Limb (tissue), 2 donors: ENCODE measurements around the gene SPEN.
A peak's percentile ranks its signal among the peaks of the same experiment; 100 is the strongest.
"Not testable (repeated sequence)": the region's sequence is repeated elsewhere in the genome, so short reads cannot be mapped to it uniquely, and the experiment has no call there.

Source experiments
- DNase-seq, 2 donors: peaks; one replicate each; pipeline ENCODE4 v3.0.0-alpha.2; 2016; ENCODE audit errors: extremely low spot score in 2 of 2

SPEN gene, protein sequence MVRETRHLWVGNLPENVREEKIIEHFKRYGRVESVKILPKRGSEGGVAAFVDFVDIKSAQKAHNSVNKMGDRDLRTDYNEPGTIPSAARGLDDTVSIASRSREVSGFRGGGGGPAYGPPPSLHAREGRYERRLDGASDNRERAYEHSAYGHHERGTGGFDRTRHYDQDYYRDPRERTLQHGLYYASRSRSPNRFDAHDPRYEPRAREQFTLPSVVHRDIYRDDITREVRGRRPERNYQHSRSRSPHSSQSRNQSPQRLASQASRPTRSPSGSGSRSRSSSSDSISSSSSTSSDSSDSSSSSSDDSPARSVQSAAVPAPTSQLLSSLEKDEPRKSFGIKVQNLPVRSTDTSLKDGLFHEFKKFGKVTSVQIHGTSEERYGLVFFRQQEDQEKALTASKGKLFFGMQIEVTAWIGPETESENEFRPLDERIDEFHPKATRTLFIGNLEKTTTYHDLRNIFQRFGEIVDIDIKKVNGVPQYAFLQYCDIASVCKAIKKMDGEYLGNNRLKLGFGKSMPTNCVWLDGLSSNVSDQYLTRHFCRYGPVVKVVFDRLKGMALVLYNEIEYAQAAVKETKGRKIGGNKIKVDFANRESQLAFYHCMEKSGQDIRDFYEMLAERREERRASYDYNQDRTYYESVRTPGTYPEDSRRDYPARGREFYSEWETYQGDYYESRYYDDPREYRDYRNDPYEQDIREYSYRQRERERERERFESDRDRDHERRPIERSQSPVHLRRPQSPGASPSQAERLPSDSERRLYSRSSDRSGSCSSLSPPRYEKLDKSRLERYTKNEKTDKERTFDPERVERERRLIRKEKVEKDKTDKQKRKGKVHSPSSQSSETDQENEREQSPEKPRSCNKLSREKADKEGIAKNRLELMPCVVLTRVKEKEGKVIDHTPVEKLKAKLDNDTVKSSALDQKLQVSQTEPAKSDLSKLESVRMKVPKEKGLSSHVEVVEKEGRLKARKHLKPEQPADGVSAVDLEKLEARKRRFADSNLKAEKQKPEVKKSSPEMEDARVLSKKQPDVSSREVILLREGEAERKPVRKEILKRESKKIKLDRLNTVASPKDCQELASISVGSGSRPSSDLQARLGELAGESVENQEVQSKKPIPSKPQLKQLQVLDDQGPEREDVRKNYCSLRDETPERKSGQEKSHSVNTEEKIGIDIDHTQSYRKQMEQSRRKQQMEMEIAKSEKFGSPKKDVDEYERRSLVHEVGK (N-terminal part only)

DNA sequence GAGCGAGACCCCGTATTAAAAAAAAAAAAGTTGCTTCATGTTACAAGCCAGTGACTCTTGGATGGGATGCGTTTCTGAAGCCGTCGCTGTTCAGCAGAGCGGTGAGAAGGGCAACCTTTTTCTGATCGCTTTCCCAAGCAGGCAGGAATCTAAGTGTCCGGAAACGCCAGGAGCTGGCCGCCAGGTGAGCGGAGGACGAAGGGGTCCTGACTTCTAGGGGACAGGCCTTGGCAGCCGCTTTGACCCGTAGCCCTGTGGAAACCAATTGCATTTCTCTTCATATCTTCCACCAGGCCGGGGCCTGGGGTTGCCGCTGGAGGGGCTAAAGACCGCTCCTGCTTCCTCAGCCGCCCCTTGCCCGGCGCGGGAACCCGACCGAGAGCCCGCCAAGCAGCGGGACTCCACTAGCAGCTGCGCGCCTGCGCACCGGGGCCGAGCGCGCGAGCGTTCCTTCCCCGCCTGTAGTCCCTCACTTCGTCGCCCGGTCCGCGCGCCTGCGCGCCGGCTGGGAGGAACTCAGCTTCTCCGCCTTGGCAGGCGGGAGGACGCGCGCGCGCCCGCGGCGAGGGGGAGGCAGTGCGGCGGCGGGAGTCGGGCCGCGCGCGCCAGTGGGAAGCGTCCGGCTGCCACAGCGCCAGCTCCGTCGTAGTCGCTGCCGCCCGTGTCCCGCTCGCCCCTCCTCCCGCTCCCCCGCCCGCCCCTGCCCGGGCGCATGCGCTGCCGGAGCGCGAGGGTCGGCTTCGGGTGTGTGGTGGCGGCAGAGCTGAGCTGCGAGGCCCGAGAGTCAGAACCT, at the start of gene SPEN:
TSS of gene SPEN (plus strand) at position 608 of the 793 bp plus-strand sequence. CDS start 361 bp downstream, outside the sequence.
- peak; percentile 97 to 99 for DNase-seq

DNA sequence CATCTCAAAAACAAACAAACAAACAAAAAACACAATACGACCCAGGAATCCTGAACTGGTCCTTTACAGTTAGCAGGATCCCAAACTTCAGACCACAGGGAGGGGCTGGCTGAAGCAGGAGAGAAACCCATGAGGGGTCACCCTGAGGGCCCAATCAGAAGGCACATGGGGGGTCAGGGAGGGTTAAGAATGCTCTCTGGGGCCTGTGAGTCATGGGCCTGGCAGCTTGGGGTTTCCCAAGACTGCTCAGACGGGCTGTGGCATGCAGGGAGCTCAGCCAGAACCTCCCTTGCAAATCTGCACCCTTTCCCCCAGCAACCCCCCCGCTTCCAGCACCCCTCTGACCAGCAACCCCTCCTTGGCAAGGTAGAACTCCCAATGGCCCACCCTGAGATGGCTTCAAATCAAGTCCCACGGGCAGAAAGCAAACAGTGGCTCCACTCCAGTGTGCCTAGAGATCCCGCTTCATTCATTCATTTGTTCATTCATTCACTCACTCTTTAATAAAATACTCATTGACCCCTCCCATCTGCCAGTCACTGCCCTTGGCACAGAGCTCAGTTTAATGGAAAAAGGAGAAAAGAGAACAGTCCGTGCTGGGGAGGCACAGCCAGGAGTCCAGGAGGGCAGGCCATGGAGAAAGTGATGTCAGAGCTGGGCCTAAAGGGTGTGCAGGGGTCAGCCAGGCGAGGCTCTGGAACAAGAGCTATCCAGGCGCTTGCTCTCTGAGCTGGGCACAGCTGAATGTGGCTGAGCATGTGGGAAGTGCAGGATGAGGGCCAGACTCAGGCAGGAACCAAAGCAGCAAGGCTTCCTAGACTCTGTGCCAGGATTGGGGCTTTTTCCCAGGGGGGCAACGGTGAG, 48.3 kb upstream of the SPEN start:
- no peak for DNase-seq

DNA sequence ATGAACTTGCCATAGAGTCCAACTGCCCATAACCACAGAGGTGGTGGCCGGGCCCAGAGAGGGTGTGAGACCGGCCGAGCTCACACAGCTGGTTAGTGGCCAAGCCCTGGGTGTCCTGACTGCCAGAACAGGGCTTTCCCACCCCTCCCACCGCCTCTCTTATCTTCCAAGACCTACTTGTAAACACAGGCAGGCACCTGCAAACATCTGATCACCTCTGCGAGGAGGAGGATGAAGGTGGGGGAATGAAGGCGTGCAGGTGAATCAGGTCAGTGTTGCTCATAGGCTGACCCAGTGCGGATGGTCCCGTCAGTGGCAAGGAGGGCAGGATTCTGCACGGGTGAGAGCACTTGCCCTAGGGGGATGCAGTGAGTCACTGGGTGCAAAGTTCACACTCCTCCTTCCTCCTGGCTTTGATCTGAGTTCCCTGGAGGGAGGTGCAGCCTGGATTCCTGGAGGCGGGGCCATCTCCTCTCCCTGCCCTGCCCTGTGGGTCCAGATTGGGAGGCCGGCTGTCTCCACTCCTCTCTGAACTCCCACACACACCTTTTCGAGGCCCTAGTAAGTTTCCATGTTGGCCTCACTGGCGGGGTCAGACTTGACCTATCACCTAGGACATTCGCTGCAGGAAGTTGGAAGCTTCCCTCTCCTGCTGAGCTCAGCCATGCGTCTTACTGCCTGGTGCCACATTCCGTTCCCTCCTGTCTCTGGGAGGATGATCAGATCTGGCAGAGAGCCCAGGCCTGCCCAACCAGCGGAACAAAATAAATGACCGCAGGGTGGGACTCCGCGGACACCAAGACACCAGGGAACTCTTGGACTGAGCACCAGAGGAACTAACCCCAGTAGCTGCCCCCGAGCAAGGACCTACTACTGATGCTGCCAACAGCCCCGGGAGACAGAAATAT, 47.3 kb upstream of the SPEN start:
- no peak for DNase-seq

DNA sequence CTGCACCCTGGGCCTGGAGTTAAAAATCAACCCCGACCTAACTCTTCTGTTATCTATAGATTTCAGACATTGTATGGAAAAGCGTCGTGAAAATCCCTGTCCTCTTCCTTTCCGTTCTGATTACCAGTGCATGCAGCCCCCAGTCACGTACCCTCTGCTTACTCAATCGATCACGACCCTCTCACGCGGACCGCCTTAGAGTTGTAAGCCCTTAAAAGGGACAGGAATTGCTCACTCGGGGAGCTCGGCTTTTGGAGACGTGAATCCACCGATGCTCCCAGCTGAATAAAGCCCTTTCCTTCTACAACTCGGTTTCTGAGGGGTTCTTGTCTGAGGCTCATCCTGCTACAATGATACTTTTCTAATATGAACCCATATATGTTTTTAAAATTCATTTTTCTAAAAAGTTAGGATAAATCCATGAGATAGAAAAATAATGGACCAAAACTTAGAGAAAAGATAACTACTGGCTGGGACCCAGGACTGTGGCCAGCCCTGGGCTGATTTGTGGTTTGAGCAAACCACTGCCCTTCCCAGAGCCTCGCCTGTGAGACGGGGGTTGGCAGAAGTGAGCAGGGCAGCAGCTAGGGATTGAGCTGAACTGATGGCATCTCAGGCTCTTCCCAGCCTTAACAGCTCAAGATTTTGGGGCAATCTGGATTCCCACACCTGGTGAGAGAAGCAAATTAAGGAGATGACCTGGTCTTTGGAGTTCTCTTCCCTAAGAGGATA, 45.1 kb upstream of the SPEN start:
- no peak for DNase-seq

DNA sequence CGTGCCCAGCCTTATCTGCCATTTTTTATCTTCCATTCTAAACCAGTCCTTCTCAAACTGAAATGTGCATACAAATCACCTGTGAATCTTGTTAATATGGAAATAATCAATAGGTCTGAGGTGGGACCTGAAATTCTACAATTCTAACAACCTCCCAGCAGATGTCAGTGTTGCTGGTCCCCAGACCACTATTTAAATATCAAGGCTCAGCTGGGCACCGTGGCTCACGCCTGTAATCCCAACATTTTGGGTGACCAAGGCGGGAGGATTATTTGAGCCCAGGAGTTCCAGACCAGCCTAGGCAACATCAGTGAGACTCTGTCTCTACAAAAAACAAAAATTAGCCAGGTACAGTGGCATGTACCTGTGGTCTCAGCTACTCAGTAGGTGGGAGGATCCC, 44.1 kb upstream of the SPEN start:
- DNase-seq, result no peak

DNA sequence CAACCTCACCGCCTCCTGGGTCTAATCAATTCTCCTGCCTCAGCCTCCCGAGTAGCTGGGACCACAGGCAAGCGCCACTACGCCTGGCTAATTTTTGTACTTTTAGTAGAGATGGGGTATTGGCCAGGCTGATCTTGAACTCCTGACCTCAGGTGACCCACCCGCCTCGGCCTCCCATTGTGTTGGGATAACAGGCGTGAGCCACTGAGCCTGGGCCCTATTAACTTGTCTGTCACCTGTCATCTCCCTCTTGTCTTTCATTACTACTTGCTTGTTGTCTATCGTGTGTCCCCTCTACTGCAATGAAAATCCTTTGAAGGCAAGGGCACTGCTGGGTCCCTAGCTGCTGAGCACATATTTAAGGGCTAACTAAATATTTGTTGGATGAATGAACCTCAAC, 43.4 kb upstream of the SPEN start:
- no peak for DNase-seq

DNA sequence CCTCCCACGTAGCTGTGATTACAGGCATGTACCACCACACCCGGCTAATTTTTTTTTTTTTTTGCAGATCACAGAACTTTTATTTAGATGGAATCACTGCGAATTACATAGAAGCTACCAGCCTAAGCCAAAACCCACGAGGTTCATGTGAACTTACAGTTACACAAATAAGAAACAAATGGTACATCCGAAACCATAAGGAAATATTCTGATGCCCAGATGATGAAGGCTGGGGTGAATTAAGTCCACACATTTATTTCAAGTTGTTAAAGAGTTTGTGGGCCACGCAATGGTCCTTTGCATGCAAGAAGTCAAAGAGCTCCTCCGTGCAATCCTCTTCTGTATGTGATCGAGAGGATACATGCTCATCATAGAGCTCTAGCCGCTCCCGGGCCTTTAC, 40.4 kb upstream of the SPEN start:
- DNase-seq, result no peak

DNA sequence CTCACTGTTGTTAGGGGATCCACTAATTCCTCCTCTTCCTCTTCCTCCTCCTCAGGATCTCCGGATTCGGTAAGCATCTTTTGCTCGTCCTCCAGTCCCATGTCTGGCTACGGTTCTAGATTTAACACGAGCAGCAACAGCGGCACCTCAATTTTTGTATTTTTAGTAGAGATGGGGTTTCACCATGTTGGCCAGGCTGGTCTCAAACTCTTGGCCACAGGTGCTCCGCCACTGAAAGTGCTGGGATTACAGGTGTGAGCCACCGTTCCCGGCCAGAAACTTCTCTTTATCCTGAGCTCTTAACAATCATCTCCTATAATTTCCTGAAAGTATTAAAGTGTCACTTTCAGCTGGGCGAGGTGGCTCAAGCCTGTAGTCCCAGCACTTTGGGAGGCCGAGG, 40.0 kb upstream of the SPEN start, which contains the start of gene UQCRHL:
TSS of gene UQCRHL (minus strand) at position 101 of the 400 bp plus-strand sequence. CDS start at position 101, 0 bp downstream.
- not testable (repeated sequence) for DNase-seq

DNA sequence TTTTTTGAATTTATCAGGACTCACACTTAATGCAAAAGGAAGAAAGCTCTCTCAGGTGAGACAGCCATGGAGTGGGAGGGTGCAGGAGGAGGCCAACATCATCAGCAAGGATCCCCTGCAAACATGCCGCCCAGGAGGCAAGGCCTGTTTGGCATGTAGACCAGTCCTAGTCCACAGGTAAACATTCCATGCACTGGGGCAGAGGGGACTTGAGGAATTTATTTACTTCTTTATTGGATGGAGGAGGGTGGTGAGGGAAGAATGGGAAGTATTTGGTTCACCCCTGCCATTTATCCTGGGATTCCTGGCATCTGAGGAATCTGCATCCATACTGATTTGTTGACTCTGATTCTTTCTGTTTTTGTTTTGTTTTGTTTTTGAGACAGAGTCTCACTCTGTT, 38.6 kb upstream of the SPEN start:
- no peak for DNase-seq

DNA sequence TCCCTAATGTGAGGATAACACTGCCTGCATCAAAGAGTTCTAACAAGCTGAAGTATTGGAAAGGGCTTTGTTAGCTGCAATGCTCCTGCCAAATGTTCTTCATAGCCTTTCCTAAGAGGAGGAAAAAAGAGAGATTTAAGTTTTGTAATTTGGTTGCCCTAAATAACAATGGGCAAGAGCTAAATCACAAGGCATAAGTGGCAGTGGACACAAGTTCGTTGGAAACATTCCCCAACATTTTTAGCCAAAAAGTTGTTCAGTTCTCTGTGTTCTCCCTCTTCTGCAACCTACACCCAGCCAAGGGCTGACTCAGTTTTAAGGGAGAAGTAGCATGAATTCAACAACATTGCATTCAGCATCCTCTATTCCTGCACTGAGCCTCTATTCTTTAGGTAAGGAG, 37.4 kb upstream of the SPEN start:
- DNase-seq, result no peak

DNA sequence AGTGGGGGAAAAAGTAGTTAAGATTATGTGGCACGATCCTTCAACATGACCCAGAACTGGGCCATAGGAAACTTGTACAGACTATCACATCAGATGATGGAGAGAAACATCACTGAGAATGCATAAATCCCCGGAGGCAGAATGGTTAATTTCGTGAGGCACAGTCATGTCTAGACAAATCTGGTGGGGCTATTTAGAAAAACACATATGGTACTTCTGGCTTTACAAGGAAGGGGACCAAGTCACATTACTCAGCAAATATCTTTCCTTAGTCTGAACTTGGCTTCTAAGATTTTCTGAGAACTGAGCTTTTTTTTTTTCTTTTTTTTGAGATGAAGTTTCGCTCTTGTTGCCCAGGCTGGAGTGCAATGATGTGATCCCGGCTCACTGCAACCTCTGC, 30.8 kb upstream of the SPEN start:
- no peak for DNase-seq

DNA sequence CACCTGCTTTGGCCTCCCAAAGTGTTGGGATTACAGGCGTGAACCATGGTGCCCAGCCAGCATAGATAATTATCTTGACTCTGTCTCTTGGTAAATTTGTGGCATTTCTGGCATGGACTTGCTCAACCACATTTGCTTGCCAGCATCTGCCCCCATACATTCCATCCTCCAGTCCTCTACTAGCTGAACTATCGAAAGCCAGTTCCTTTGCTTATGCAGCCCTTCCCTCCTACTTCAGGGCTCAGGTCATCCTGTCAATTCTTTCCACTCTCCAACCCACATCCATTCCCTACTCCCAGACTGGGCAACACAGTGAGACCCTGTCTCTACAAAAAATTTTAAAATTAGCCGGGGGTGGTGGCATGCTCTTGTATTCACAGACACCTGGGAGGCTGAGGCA, 27.0 kb upstream of the SPEN start:
- no peak for DNase-seq

DNA sequence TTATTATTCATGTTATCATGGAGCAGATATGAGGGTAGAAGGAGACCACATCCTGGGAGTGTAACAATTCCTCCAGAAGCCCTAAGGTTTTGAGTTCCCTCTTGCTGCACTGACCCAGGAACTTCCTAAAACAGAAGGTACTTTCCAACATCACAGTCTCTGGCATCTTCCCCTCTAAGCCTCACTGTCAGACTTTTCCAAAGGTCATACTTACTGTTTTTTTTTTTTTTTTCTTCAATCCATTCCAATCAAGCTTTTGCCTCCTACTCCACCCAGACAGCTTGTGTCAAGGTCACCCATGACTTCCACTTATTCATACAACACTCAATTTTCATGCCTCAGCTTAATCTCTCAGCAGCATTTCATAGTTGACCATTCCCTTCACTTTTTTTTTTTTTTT, 21.7 kb upstream of the SPEN start:
- no peak for DNase-seq

DNA sequence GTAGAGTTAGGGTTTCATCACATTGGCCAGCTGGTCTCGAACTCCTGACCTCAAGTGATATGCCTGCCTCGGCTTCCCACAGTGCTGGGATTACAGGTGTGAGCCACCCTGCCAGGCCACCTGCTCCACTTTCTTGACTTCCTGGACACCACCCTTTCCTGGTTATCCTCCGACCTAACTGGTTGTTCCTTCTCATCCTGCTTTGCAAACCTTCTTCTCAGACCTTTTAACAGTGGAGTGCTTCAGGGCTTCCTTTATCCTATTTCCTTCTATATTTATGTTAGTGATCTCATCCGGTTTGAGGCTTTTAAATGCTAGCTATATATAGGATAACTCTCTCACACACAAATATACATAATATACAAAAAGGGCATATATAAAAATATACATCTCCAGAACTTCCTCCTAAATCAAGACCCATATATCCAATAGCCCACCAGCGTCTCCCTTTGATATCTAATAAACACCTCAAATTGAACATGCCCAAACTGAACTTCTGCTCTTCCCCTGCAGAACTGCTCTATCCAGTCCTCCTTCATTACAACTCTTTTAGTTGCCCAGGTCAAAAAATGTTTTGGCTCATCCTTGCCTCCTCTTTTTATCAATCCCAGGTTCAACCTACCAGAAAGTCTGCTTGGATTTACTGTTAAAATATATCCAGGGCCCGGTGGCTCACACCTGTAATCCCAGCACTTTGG, 20.5 kb upstream of the SPEN start:
- no peak for DNase-seq

DNA sequence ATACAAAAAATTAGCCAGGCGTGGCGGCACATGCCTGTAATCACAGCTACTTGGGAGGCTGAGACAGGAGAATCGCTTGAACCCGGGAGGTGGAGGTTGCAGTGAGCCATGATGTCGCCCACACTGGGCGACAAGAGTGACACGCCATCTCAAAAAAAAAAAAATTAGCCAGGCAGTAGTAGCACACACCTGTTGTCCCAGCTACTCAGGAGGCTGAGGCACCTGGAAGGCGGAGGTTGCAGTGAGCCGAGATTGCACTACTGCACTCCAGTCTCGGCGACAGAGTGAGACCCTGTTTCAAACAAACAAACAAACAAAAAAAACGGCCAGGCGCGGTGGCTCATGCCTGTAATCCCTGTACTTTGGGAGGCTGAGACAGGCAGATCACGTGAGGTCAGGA, 19.9 kb upstream of the SPEN start:
- not testable (repeated sequence) for DNase-seq

DNA sequence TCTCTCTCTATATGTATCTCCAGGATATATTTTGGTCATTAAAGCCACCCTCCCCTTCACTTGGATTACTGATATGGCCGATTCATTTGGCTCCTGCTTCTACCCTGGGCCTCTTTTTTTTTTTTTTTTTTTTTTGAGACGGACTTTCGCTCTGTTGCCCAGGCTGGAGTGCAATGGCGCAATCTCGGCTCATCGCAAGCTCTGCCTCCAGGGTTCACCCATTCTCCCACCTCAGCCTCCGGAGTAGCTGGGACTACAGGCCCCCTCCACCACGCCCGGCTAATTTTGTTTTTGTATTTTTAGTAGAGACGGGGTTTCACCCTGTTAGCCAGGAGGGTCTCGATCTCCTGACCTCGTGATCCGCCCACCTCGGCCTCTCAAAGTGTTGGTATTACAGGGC, 18.6 kb upstream of the SPEN start:
- DNase-seq, result not testable (repeated sequence)

DNA sequence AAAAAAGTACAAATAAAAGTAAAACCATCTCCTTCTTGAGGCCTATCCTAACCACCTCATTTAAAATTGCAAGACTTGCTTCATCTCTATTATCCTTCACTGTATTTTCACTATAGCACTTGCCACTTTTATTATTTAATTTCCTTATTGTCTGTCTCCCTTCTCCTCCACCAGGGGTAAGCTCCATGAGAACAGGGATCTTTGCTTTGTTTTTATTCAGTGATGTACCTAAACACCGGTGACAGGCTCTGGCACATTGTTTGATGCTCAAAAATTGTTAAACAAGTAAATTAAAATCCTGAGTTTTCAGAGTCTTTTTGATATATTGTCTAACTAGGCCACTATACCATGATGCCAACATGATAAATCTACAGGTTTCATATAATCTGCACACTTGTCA, 17.2 kb upstream of the SPEN start:
- DNase-seq, result no peak
